ENCODE data around the gene CKS1B.

CKS1B gene

DNA sequence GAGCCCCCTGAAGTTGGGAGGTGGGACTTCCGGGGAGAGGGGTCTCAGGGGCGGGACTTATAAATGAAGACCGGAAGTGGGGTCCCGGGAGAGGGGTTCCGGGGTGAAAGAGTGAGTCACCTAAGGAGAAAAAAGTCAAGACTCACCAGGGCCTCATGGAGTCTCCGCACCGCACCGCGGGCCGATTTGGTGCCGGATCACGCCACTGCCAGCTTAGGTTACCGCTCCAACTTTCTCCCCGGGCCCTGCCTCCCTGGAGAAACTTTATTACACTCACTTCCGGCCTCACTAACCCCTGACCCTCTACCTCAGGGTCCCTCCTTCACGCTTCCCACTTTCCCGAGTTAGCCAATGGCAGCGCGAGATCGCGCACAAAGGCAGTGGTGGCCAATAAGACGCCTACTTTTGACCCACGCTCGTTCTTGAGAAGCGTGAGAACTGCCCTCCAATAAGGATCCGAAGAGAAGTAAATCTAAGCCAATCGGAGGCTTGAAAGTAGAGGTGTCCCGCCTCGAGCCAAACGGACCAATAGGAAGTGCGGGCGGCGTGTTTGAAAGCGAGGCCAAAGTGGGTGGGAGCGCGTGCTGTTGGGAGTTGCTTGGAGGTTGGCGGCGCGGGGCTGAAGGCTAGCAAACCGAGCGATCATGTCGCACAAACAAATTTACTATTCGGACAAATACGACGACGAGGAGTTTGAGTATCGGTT lies at the start of gene CKS1B:
TSS of gene CKS1B (plus strand) at position 580 of the 706 bp plus-strand sequence. CDS start at position 645, 65 bp downstream.
- DNase-seq, result peak; percentile 100

DNA sequence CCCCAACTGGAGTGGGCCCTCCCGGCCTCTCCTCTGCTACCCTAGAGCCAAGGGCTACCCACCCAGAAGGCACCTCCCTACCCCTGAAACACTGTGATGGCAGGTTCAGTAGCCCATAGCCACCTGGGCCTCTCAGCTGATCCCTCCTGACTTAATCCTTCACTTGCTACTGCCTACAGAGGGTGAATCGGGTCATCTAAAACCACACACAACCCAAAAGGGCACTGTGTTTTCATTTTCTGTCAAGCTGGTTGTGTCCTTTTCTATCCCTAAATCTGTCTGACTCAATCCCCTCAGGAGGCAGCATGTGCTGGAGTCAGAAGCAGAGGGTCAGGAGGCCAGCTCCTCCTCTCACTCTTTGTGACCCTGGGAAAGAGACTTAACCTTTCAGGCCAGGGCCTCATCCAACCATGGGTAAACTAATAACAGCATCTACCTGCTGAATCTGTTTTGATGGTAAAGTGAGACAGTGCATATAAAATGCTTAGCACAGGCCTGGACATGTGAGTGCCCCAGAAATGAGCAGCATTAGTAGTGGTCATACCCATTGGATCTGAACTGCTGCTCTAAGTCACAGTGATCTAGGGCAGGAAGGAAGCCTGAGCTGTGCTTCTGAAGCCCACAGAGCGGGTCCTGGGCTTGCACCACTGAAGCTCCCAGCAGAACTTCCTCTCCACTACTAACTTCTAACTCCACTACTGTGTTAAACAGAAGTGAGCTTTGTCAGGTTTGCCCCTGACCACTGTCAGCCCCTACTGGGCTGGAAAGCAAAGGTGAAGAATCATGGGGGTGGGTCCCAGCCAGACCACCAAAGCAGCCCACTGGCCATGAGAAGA lies 48.9 kb upstream of the CKS1B start:
- no peak for DNase-seq

DNA sequence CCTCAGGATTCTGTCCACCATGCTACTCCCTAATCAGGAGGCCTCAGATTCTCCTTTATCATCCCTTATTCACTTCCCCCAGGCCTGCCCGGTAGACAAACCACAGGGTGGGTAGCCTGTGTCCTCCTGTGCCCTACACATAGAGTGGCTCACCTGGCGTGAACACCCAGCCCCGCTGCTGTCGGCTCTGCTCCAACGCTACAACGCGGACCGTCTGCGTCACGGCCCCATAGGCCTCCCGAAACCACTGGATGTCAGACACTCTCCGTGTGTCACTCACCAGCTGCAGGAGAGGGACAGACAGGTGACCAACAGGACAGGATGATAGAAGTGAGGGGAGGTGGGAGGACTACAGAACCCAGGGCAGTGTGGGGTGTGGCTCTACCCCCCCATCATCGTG lies 48.3 kb upstream of the CKS1B start:
- no peak for DNase-seq

DNA sequence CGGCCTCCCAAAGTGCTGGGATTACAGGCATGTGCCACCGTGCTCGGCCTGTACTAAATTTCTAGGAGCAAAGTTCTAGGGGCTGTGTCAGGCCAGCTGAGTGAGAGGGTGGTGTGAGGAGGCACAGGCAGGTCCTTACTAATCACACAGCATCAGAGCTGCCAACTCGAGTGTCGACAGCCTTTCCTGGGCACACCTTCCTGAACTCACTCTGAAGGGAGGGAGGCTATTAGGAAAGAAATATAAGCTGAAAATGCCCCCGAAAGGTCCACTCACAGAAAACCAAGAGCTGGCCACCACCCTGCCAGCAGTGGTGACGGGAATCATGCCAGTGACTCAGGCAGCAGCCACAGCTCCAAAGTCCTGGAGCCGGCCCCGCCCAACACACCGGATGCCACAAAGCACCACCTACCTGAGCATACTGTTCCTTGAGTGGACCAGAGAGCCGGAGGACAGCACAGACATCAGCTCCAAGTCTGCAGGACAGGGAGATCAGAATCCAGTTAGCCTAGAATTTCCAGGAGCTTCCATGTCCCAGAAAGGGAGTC lies 42.5 kb upstream of the CKS1B start:
- no peak for DNase-seq

DNA sequence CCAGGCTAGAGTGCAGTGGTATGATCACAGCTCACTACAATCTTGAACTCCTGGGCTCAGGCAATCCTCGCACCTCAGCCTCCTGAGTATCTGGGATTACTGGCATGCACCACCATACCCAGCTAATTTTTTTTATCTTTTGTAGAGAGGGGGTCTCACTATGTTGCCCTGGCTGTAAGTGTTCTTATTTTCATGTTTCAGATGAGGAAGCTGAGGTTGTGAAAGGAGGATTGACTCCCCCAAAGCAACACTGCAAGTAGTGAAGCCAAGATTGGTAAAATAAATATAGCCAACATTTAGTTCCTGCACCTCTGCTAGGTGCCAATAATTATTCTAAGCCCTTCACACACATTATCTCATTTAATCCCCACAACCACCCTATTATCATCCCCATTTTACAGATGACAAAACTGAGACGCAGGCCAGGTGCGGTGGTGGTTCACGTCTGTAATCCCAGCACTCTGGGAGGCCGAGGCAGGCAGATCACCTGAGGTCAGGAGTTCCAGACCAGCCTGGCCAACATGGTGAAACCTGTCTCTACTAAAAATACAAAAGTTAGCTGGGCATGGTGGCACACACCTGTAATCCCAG lies 40.0 kb upstream of the CKS1B start:
- DNase-seq, result no peak

DNA sequence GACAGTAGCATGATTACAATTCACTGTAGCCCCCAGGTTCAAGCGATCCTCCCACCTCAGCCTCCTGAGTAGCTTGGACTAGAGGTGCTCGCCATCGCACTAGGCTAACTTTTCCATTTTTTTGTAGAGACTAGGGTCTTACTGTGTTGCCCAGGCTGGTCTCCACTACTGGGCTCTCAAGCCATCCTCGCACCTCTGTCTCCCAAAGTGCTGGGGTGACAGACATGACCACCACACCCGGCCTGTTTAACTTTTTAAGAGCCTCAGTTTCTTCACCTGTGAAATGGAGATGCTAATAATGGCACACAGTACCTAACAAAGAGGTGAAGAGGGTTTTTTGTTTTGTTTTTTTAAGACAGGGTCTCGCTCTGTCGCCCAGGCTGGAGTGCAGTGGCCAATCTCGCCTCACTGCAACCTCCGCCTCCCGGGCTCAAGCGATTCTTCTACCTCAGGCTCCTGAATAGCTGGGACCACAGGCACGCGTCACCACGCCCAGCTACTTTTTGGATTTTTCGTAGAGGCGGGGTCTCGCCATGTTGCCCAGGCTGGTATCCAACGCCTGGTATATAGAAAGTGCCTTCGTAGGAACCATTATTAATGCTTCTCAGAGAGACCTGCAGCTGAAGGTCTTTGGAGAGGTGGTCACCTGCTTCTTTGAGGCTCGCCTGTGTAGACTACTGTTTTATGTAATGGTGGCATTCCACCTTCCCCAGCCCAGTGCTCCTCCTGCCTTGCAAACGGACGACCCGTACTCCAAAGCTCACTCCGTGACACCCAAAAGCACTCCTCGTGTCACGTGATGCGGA lies 38.5 kb upstream of the CKS1B start:
- DNase-seq, result no peak

DNA sequence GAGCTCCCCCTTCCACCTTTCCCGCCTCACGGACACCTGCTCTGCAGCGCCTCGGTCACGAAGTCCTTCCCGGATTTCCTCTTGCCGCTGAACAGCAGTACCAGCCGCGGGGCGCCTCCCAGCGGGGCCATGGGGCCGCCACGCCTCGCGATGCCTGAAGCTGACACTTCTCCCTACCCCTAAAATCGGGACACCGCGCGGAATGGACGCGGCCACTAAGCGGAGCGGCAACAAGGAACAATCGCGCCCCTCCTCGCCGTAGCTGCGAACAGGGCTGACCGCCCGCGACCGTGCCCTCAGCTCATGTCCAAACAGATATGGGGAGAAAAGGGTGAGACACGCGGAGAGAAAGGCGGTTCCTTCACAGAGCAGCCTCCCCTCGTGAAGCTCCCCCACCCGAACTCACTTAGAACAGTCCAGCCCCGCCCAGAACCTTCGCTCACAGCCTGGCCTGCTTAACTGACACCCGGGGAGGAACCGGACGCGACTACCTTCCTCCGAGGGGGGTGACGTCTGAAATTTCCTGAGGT lies 37.9 kb upstream of the CKS1B start, which contains the start of gene PMVK:
TSS of gene PMVK (minus strand) at position 165 of the 530 bp plus-strand sequence. CDS start at position 131, 34 bp downstream.
- DNase-seq, result peak; percentile 97

DNA sequence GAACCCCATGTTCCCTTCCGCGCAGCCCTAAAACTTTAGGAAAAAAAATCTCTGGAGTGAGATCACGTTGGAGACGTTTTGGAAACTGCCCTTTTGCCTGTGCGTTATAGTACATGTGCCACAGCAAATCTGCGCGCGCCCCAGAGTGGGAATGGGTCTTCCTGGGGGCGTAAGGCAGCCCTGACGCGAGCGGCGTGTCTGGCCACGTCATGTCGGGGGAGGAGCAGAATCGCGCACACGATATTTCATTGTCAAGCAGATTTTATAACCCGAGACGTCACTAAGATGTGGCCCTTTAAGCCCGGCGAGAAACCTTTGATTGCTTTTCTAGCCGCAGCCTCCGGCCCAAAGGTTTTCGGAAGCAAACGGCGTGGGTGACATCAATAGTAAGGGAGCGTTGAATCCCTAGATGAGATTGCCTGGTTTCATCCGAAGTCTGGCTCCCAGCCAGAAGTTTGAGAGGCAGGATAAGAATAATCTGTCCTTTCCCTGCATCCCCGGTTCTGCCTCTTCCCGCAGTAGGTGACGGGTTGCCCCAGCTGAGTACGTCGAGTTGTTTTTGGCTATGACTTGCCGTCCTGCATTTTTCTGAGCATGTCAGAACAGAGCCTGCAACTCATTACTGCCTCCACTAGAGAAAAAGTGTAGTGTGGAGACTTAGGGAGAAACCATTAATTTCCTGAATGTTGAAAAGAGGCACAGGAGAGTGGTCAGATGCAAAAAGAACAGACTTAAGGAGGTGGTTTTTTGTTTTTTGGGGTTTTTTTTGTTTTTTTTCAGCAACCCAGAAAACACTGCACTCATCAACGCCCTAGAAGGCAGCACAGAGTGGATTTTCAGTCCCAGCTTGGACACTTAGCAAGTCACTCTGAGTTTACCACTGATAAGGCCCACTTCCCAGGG lies 37.1 kb upstream of the CKS1B start:
- peak; percentile 95 for DNase-seq

DNA sequence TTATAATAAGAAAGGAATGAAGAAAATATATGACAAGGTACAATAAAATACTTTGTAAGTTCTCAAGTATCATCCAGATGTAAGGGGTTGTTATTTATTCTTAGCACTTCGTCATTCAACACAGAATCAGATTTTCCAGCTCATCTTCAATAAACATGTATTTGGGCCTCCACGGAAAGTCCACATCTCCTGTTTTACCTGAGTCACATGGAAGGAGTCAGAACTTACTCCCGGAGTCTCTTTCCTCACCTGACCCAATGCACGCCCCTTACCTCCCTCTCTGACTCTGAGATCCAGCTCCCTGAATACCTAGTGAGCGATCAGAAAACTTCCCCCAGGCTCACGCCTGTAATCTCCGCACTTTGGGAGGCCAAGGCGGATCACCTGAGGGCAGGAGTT lies 36.5 kb upstream of the CKS1B start:
- DNase-seq, result no peak

DNA sequence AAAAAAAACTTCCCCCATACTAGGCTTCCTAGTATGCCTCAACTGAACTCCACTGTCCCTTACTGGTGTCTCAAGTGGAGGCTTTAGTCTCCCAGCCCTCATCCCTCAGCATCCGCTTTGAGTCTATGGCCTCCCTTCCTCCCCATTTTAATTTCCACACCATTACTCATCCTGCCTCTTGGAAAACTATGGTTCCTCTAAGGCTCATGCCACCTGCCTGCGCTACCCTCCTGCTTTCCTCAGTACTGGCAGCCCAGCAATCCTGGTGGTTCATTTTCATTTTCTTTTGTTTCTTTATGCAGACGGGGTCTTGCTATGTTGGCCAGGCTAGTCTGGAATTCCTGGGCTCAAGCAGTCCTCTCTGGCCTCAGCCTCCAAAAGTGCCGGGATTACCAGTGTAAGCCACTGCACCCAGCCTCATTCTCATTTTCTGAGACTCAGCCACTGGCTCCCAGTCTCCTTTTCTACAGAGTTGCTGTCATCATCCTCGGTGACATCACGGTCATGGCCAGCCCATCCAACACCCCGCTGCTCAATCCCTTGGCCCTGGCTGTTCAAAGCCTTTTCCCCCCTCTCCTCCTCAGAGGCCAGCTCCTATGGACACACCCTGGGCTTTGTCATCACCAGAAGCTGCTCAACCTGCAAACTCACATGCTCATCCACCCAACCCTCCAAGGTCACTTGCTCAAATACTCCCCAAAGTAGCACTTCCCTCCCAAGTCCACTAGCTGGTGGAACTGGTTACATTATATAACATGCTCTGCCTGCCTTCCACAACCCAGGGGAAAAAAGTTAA lies 35.7 kb upstream of the CKS1B start:
- DNase-seq, result no peak

DNA sequence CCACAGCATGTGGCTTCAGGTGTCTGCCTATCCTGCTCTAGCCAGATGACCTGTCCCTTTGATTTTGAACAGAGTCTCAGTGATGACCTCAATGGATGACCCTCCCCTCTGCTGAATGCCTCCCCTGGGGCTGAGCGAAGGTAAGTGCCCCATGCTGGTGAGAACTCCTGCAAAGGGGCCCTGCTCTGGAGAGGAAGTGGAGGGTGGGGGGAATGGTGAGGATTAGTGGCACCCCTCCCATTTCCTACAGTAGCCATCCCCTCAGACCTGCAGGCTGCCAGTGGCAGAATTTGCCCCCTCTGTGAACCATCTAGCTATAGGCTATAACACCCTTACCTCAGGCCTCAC lies 34.3 kb upstream of the CKS1B start:
- DNase-seq, result no peak

DNA sequence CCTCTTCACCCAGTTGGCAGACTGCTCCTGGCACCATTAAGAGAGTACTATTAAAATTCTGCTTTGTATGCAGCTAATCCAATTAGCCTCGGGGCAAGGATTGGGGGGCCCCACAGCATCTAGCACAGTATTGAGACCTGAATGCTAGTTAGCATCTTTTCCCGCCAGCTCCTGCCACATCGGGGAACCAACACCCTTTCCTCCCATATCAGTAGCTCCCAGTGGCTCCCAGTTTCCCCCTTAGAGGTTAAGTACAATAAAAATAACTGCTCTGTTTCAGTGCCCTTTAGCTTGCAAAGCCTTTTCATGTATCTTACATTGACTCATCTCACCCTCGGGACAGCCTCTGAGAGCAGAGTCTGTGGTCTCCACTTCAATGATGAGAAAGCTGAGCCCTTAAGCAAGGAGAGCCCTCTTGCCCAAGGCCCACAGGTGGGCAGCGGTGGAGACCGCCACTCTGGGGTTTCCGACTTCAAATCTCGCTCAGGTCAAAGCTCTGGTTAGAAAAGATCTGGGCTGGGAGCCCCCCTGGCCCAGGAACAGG lies 33.8 kb upstream of the CKS1B start:
- no peak for DNase-seq

DNA sequence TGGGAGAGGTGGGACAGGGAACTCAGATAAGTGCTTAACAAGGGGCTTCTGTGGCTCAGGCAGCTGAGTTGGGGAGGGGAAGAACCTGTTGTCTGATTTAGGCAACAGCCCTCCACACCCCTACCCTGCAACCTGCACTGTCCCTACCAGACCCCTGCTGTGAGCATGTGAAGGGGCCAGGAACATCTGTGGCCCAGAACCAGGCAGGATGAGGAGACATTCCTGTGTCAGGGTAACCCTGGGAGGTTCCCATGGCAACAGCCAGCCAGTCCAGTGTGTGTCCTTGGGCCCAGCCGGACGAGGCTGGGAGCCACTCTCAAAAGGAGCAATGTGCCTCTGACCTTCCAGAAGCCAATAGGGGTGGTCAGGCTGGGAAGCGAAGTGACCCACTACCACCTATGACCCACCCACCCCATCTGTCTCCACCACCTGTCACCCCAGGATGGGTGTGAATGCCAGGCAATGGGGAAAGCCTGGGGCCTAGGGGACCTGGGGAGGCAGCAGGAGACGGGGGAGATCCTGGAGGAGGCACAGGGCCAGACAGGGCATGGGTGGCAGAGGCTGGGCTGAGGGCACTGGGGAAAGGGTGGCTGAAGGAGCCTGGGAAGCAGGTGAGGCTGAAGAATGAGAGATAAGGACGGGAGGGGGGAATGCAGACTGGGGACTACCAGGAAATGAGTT lies 33.0 kb upstream of the CKS1B start:
- no peak for DNase-seq

DNA sequence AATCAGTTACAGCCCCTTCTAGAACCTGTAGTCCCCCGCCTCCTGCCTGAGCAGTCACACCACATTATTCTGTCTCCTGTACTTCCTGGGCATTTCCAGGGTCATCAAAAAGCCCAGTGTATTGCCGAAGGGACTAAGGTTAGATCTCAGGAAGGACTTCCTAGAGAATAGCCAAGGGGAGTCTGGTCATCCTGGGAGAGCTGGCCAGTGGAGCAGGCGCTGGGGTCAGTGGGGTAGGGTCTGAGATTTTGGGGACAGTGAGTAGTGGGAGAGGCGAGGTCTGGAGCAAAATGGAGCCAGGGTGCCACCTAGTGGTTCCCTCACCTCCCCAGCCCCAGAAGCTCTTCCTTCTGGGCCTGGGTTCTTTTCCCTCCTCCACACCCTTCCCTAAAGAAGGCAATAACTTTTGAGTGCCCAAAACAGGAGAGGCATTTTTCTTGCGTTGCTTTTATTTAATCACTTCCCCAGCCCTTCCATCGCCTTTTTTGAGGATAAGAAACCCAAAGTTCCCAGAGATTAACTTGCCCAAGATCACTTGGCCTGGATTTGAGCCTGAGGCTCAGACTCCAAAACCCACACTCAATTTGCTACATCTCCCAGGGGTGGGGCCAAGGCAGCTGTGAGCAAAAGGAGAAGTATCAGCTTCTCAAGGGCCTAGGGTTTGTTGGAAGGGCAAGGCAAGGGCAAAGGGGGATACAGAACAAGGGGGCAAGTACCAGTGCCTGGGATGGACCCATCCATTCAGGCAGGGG lies 30.7 kb upstream of the CKS1B start:
- peak; percentile 15 for DNase-seq

DNA sequence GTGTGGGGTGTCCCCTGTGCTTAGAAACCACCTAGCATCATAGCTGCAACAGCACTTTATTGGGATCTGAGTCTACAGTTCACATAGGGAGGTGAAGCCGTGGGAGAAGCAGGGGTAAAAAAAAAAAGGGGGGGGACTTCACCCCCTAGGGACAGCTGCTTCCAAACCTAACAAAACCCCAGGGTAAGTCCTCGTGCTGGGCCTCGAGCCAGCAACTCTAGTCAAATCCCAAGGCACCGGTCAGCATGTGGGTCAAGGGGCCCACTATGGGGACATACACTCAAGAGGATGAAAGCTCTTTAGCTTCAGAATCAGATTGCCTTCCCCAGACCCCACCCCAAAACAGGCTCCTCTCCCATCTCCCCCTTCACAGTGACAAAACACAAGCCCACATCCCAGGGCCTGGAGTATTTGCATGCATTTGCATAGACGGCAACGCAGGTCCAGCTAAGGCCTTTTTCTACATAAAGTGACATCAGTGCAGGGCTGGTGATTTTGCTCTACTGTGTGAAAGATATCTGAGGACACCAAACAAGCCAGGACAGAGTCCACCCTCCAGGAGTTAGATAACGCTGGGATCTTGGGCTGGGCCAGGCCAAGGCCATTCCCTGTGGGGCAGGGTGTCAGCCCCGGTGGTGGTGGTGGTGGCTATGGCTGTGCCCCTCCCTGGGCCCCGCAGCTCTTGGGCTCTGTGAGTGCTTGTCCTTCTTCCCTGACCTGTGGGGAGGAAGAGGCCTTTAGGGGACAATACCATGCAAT lies 29.9 kb upstream of the CKS1B start:
- DNase-seq, result no peak

DNA sequence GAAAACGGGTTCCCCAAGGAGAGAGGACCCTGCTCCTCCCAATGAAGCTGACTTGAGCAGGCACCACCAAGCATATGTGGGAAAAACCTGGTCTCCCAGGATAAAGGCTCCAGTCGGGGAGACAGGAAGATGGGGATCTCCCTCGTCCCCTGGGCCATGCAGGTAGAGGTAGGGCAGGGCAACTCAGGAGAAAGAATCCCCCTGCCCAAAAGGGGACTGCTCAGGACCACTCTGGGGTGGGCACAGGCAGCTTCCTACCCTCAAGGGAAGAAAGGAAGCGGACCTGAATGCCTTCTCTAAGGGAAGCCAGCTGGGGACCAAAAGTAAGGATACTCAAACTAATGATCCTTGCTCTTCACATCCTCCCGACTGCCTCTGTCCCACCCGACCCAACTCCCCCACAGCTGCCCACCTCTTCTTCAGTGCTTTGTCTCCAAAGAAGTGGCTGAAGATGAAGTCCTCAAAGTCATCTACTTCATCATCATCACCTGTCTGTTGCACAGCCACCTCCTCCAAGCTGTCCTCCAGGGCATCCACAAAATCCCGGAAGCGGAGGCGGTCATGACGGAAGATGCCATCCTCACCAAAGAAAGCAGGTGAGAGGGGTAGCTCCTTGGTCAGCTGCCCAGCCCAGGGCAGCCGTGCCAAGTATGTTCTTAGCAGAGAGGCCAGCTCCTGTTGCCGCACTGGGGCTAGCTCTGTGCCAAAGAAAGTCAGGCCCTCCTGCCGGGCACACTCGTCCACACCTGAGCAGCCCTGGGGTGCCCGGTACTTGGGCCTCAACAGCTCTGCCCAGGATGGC lies 29.1 kb upstream of the CKS1B start:
- no peak for DNase-seq
